GM18507 (cell line): ENCODE results near the gene MSANTD2.

ENCODE experiments used
- DNase-seq: peaks from one replicate; pipeline ENCODE4 v3.0.0; 2011; ENCODE audit warnings: low read depth; ENCODE audit not compliant: insufficient read length; ENCODE audit errors: extremely low spot score
- FAIRE-seq: peaks from 2 replicates; lab custom pipeline; 2011; peaks lifted over from hg19 to GRCh38; lab: Jason Lieb, UNC

MSANTD2 gene

DNA sequence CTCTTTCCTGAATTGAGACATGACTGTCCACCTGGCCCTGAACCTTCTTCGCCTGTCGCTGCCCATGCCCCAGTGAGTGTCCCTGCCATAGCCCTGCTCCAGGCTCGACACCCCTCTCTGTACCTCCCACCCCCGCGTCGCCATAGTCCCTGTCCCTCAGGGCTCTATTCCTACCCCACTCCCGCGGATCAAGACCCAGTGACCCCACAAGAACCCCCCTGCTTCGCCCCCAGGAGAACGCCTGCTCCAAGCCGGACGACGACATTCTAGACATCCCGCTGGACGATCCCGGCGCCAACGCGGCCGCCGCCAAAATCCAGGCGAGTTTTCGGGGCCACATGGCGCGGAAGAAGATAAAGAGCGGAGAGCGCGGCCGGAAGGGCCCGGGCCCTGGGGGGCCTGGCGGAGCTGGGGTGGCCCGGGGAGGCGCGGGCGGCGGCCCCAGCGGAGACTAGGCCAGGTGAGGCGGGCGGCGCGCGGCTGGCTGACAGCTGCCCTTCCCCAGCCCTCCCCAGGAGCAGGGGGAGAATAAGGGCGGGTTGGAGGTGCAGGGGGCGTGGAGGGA lies 54.9 kb downstream of the MSANTD2 start:
- DNase-seq, result no peak
- no peak for FAIRE-seq

DNA sequence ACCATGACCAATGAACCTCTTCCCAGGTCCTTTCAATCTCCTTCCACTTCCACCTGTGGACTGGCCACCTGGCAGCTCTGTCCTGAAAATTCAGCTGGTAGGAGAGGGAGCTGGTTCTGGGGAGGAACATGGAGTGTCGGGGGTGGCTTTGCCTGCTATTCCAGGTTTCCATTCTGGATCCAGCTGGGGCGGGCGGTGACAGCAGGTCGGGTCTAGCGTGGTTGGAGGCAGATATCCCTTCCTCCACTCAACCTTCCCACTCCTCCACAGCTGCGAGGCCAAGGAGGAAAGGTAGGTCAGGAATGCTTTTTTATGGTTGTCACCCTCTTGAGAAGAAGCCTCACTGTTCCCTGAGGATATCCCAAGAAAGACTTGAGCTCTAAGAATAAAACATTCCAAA lies 57.2 kb downstream of the MSANTD2 start:
- FAIRE-seq (no peak), DNase-seq (no peak)

- DNase-seq (no peak), FAIRE-seq (no peak)
Observed at GRCh38 chr11:124742555-124742954, 57.7 kb downstream of the MSANTD2 start.

DNA sequence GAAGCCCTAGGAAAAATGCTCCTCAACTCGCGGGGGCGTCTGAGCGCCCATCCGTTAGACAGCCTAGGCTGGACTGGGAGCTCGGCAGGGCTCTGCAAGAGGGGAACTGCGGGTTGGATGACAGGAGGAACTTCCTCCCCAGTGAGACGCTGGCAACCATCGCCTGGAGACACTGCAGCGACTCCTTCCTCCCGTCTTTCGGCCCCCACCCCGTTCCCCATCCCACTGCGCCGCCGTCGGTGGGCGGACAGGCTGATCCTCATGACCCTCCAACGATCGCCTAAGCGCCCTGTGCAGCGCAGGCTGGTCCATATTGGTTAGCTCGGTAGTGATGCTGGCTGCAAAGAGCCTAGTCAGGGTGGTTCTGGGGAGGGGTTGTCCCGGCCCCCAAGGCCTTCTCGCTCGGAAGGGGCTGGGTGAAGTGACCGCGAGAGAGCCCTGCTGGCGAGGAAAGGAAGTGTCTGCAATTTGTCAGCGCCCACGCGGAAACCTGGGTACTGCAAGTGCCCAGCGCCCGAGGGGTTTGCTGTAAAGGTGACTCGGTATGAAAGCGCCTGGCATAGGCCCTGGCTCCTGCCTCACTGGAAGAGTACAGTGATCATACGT lies 59.8 kb downstream of the MSANTD2 start:
- DNase-seq (no peak), FAIRE-seq (peak; percentile 58)

DNA sequence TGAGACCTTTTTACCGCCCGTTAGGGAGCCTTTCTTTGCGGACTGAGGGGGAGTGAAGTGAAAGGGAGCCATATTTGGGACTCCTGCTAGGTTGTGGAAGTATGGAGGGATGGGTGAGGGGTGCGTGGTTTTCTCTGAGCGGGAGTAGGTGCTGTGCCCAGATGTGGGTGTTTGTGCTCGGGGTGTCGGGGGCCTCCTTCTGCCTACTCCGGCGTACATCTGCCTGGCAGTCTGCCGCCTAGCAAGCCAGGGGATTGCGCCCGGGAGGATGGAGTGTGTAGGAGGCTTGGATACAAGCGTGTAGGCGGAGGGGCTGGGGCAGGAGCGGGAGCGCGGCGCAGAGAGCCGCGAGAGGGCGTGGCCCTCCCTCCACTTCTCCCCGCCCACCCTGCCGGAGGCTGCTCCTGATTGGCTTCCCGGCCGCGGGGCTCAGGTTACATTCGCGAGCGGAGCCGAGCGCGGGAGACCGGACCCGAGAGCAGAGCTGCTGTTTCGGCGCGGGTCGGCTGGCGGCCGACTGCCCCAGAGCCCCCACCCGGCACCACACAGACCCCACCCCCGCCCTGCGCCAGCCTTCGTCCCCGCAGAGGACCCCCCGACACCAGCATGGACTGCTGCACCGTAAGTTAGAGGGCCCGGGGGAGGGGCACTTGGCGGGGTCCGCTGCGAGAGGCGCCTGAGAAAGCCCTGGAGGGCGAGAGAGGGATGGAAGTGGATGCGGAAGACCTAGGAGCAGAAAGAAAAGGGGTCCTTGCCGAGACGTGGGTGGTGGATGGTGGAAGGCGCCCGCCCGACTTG lies 60.5 kb downstream of the MSANTD2 start, which contains the start of gene NRGN:
NRGN (plus strand) TSS at position 464 of the 798 bp plus-strand sequence; CDS start at position 607, 143 bp downstream.
- DNase-seq, result peak; percentile 90
- FAIRE-seq, result peak; percentile 89

DNA sequence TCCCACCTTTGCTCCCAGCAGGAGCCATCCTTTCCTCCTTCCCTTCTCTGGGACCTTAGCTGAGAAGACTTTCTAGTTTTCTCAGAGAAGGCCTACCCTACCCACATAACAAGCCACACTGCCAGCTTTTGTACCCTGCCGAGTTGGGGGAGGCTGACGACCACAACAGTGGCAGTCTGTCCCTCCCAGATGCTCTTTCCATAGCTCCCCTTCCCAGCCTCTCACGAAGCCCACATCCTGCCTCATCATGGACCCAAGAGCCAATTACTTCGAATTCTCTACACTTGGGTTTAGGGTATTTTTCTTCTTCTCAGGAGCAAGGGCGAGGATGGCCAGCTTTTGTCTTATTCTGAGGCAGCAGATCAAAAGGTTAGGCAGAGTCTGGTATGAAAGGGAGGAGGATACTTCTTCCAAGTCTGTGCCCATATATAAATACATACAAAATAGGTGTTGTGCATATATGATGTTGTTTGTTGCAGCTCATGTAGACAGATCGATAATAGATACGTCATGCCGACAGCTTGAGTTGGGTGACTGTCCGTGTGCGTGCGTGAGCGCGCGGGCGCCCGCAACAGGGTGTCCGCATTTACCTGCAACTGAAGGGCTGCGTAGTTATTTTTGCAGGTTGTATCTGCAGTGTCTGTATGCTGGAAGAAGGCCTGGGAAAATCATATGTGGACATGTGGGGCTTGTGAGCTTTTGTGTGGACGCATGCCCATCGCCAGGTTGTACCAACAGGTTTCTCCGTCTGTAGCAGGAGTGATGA lies 61.3 kb downstream of the MSANTD2 start:
- no peak for DNase-seq
- no peak for FAIRE-seq

GRCh38 chr11:124737638-124738305 lies 62.4 kb downstream of the MSANTD2 start:
- no peak for DNase-seq
- FAIRE-seq, result no peak

DNA sequence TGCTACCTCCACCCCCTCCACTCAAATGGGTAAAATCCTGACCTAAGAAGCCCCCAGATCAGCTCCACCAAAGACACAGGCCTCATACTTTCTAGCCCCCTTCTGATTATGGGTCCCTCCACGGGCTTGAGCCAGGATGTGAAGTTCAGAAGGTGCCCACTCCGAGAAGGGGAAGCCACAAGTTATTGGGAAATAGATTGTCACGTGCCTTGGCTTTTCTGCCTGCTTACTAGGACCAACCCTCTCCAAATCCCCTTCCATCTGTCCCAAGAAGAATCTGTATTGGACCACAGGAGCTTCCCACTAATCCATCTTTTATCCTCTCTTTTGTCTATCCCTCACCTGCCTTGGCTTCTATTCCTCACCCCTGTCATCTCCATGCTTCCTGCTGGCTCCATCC lies 63.5 kb downstream of the MSANTD2 start:
- DNase-seq, result no peak
- no peak for FAIRE-seq

GRCh38 chr11:124732230-124732629 lies 68.0 kb downstream of the MSANTD2 start:
- DNase-seq (no peak), FAIRE-seq (no peak)

DNA sequence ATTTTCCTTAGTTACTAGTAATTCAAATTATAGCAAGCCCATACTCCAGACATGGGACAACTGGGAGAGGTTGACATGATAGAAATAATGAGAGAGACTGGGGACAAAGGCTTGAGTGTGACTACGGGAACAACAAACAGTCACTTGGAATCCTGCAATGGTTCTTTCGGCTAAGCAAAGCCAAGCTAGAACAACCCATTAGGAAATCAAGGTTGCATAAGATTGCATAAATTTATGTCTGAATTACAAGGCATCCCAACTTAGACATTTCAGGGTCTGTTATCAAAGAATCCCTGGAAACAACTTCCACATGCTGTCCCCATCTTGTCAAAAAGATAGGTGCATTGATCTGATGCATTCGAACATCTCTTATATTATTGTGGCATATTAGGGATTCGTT lies 70.6 kb downstream of the MSANTD2 start:
- DNase-seq, result no peak
- FAIRE-seq, result no peak

GRCh38 chr11:124728134-124728533 lies 72.1 kb downstream of the MSANTD2 start:
- no peak for FAIRE-seq
- DNase-seq, result no peak

- FAIRE-seq, result no peak
- no peak for DNase-seq
Observed at GRCh38 chr11:124727474-124727873, 72.7 kb downstream of the MSANTD2 start.

DNA sequence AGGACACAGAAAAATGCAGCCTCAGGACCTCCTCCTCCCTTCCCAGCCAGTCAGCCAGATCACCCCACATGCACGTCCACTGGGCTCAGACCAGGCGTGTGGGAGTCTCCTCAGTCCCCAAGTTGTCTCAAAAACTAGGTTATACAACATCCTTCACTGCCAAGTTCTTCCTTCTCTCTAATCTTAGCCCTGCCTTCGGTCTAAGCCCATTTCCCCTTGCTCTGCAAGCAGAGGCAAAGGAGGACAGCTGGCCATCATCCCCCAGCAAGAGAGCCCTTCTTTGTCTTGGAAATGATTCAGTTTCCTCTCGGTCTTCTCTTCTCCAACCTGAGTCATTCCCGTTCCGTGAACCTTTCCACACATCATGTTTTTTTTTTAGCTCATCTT lies 74.5 kb downstream of the MSANTD2 start:
- no peak for DNase-seq

DNA sequence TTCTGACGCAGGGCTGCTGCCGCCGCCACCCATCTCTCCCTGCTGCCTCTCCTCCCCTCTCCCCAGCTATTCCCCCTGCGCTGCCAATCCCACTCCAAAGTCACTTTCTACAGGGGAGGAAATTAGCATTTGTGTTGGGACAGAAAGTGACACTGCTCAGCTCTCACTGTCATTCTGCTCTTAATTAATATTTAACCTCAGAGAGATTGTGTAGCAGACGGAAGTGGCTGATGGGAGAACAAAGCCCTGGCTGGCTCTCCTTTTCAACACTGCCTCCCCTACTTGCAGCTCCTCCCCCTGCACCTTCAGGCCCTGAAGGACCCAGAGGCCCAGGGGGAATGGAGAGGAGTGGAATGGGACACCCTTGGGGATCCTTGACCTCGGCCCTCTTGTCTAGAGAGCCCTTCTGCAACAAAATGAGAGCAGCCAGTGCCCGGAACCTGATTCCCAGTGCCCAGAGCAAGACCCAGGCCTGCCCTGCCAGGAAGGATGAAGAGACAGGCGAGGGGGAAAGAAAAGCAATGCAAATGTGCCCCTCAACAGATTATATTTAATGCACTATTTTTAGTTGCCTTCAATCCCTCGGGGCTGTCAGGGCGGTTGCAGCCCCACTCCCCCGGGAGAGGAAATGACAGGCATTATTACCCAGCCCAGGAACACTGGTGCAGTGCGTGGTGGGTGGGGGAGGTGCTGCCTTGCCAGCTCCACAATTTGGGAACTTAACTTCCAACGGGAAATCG lies 75.1 kb downstream of the MSANTD2 start:
- peak; percentile 77 for DNase-seq
- FAIRE-seq, result peak; percentile 96

More for the DNA sequence above, 74.5 kb downstream of the MSANTD2 start:
- no peak for FAIRE-seq

DNA sequence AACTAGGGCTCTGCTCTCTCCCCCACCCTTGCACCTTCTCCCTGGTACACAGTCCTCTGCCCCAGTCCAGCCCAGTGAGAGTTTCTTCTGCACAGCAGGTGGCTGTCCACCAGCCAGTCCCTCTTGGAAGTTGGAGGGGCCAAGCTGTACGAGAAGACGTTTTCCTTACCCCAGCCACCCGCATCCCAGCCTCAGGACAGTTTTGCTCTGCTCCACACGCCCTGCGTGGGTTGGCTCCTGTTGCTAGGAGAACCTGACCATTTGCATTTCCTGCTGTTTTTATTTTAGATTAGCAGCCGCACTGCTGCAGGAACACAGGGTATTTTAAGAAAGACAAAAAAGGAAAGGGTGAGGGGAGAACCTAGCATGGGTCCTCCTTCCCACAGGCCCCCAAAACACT lies 78.0 kb downstream of the MSANTD2 start:
- FAIRE-seq, result no peak

DNA sequence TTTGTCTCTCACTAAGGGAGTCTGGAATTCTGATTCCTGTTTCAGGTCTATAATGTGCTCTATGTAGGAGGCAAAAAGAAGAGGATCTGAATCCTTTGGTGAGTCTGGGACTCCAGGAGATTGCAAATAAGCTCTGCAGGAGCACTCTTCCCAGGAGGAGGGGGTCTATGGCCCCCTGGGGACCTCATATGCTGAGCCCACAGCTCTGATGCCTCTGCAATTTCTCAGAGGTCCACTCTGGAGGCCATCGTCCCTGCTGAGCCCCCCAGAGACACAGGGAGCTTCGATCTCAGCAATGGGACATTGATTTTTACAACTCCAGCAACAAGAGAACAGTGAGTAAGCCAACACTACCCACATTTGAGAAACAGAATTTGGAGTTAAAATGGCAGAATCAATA lies 80.7 kb downstream of the MSANTD2 start:
- no peak for DNase-seq
- no peak for FAIRE-seq

More for the DNA sequence above, 78.0 kb downstream of the MSANTD2 start:
- no peak for DNase-seq

GRCh38 chr11:124718801-124719200 lies 81.4 kb downstream of the MSANTD2 start:
- FAIRE-seq, result no peak

GRCh38 chr11:124717786-124718651 lies 82.2 kb downstream of the MSANTD2 start:
- FAIRE-seq (no peak), DNase-seq (no peak)

More at GRCh38 chr11:124718801-124719200, 81.4 kb downstream of the MSANTD2 start:
- no peak for DNase-seq
